ENCODE measurements around the gene SDK1. TPM values are rescaled to one million over a fixed set of nuclear protein-coding genes. Genes with fewer than 3 reads are reported as not detected.

Gene SDK1
- total RNA-seq, 1 experiment from 2014 or later = 20.0 TPM

GRCh38 chr7:4282434-4283223, 981.6 kb downstream of the SDK1 start:
- no TSS peak for BruUV-seq (replicated peaks)
- Mint-ChIP-seq H3K9me3 (ENCODE audit: low read depth, unreplicated experiment) (no peaks in the 10 kb centered on the region), H3K27ac (ENCODE audit: unreplicated experiment) (no peak overlapping the region), H3K4me3 (ENCODE audit: low read depth, unreplicated experiment) (no peak overlapping the region), H3K36me3 (ENCODE audit: insufficient read depth, unreplicated experiment) (no peaks in the 10 kb centered on the region), H3K4me1 (ENCODE audit: low read depth, unreplicated experiment) (no peaks in the 10 kb centered on the region), H3K27me3 (ENCODE audit: unreplicated experiment) (no peaks in the 10 kb centered on the region)
- no peak for TF ChIP-seq CTCF (IDR thresholded peaks at IDR 0.05; ENCODE audit: unreplicated experiment)
- CTCF ChIA-PET = no interaction called here
- intact Hi-C loops (cut with micrococcal nuclease; ENCODE audit: unreplicated experiment) = no loop called here
- peak; percentile 59 for DNase-seq

GRCh38 chr7:4286351-4286750, 985.3 kb downstream of the SDK1 start:
- H3K4me1 Mint-ChIP-seq (ENCODE audit: low read depth, unreplicated experiment) = no peaks in the 10 kb centered on the region
- TF ChIP-seq CTCF (IDR thresholded peaks at IDR 0.05; ENCODE audit: unreplicated experiment) = no peak
- CTCF ChIA-PET = no interaction called here

GRCh38 chr7:4288791-4289394, 987.8 kb downstream of the SDK1 start:
- Mint-ChIP-seq H3K4me1 (ENCODE audit: low read depth, unreplicated experiment) (no peaks in the 10 kb centered on the region), H3K27ac (ENCODE audit: unreplicated experiment) (no peak overlapping the region), H3K9me3 (ENCODE audit: low read depth, unreplicated experiment) (peaks cover 6% of the 10 kb centered on the region), H3K27me3 (ENCODE audit: unreplicated experiment) (peaks cover 22% of the 10 kb centered on the region), H3K36me3 (ENCODE audit: insufficient read depth, unreplicated experiment) (no peaks in the 10 kb centered on the region), H3K4me3 (ENCODE audit: low read depth, unreplicated experiment) (no peak overlapping the region)
- TF ChIP-seq CTCF (IDR thresholded peaks at IDR 0.05; ENCODE audit: unreplicated experiment) = no peak
- intact Hi-C loops (cut with micrococcal nuclease; ENCODE audit: unreplicated experiment) = no loop called here
- no peak for DNase-seq
- BruUV-seq (replicated peaks) = no TSS peak
- CTCF ChIA-PET = no interaction called here

More at GRCh38 chr7:4286351-4286750, 985.3 kb downstream of the SDK1 start:
- intact Hi-C loops (cut with micrococcal nuclease; ENCODE audit: unreplicated experiment) = no loop called here
- DNase-seq = no peak
- BruUV-seq (replicated peaks) = no TSS peak
- Mint-ChIP-seq H3K27me3 (ENCODE audit: unreplicated experiment) (peaks cover 5% of the 10 kb centered on the region), H3K4me3 (ENCODE audit: low read depth, unreplicated experiment) (no peak overlapping the region), H3K27ac (ENCODE audit: unreplicated experiment) (no peak overlapping the region), H3K36me3 (ENCODE audit: insufficient read depth, unreplicated experiment) (no peaks in the 10 kb centered on the region), H3K9me3 (ENCODE audit: low read depth, unreplicated experiment) (peaks cover 3% of the 10 kb centered on the region)

- CTCF ChIA-PET = no interaction called here
- Mint-ChIP-seq H3K36me3 (ENCODE audit: insufficient read depth, unreplicated experiment) (no peaks in the 10 kb centered on the region), H3K4me3 (ENCODE audit: low read depth, unreplicated experiment) (no peak overlapping the region), H3K27ac (ENCODE audit: unreplicated experiment) (no peak overlapping the region), H3K27me3 (ENCODE audit: unreplicated experiment) (peaks cover 45% of the 10 kb centered on the region), H3K4me1 (ENCODE audit: low read depth, unreplicated experiment) (no peaks in the 10 kb centered on the region), H3K9me3 (ENCODE audit: low read depth, unreplicated experiment) (peaks cover 12% of the 10 kb centered on the region)
- intact Hi-C loops (cut with micrococcal nuclease; ENCODE audit: unreplicated experiment) = no loop called here
- BruUV-seq (replicated peaks) = no TSS peak
- no peak for DNase-seq
- TF ChIP-seq CTCF (IDR thresholded peaks at IDR 0.05; ENCODE audit: unreplicated experiment) = no peak
Measured at GRCh38 chr7:4297165-4297917, 996.3 kb downstream of the SDK1 start.
